ENCODE data around the gene FMOD.
A peak's percentile ranks its signal among the peaks of the same experiment; 100 is the strongest.

The FMOD gene

GRCh38 chr1:203308923-203309331 lies 42.0 kb downstream of the FMOD start:
- peaks cover 21% of the 10 kb centered on the region for H3K27me3 ChIP-seq (ENCODE audit: insufficient read depth, low read length, poor library complexity, severe bottlenecking)
- no peak for TF ChIP-seq EZH2phosphoT487 (IDR thresholded peaks at IDR 0.05; ENCODE audit: borderline replicate concordance)
- TF ChIP-seq CTCF (conservative IDR thresholded peaks at IDR 0.05; ENCODE audit: low read length): no peak
- H3K9me2 ChIP-seq (replicated peaks; ENCODE audit: low read depth, low read length): no peaks in the 10 kb centered on the region
- no peak overlapping the region for H2AFZ ChIP-seq (ENCODE audit: low read length)
- H3K9ac ChIP-seq (ENCODE audit: low read depth, low read length, poor library complexity, severe bottlenecking): peak overlapping the region; percentile 99
- peaks cover 47% of the 10 kb centered on the region for H3K36me3 ChIP-seq (ENCODE audit: insufficient read depth, low read length)
- no peaks in the 10 kb centered on the region for H3K9me3 ChIP-seq (ENCODE audit: insufficient read depth, low read depth, low read length)
- peaks cover 60% of the 10 kb centered on the region for H3K4me1 ChIP-seq (ENCODE audit: insufficient read depth, low read length, poor library complexity, severe bottlenecking)
- H3K79me2 ChIP-seq (ENCODE audit: insufficient read depth, low read length): peaks cover 81% of the 10 kb centered on the region
- peaks cover 8% of the 10 kb centered on the region for H3F3A ChIP-seq (ENCODE audit: low read depth)
- peaks cover 55% of the 10 kb centered on the region for H4K20me1 ChIP-seq (ENCODE audit: insufficient read depth, low read length, poor library complexity, severe bottlenecking)
- peak overlapping the region; percentile 84 for H3K4me2 ChIP-seq (ENCODE audit: low read depth, low read length, poor library complexity, severe bottlenecking)
- peak overlapping the region; percentile 98 for H3K4me3 ChIP-seq (ENCODE audit: low read length, poor library complexity, severe bottlenecking)

- Histone ChIP-seq H2AFZ (ENCODE audit: low read length) (no peak overlapping the region), H3K79me2 (ENCODE audit: insufficient read depth, low read length) (peaks cover 83% of the 10 kb centered on the region), H4K20me1 (ENCODE audit: insufficient read depth, low read length, poor library complexity, severe bottlenecking) (peaks cover 55% of the 10 kb centered on the region), H3K9me3 (ENCODE audit: insufficient read depth, low read depth, low read length) (no peaks in the 10 kb centered on the region), H3K4me2 (ENCODE audit: low read depth, low read length, poor library complexity, severe bottlenecking) (peak overlapping the region; percentile 84), H3K27me3 (ENCODE audit: insufficient read depth, low read length, poor library complexity, severe bottlenecking) (peaks cover 21% of the 10 kb centered on the region), H3K9ac (ENCODE audit: low read depth, low read length, poor library complexity, severe bottlenecking) (peak overlapping the region; percentile 99), H3F3A (ENCODE audit: low read depth) (peaks cover 5% of the 10 kb centered on the region), H3K4me3 (ENCODE audit: low read length, poor library complexity, severe bottlenecking) (peak overlapping the region; percentile 98), H3K36me3 (ENCODE audit: insufficient read depth, low read length) (peaks cover 47% of the 10 kb centered on the region), H3K4me1 (ENCODE audit: insufficient read depth, low read length, poor library complexity, severe bottlenecking) (peaks cover 61% of the 10 kb centered on the region), H3K9me2 (replicated peaks; ENCODE audit: low read depth, low read length) (no peaks in the 10 kb centered on the region)
- TF ChIP-seq CTCF (conservative IDR thresholded peaks at IDR 0.05; ENCODE audit: low read length) (no peak), EZH2phosphoT487 (IDR thresholded peaks at IDR 0.05; ENCODE audit: borderline replicate concordance) (no peak)
Measured at GRCh38 chr1:203308328-203308922, 42.5 kb downstream of the FMOD start.

GRCh38 chr1:203307641-203308126 lies 43.2 kb downstream of the FMOD start:
- peaks cover 83% of the 10 kb centered on the region for H3K79me2 ChIP-seq (ENCODE audit: insufficient read depth, low read length)
- peak overlapping the region; percentile 98 for H3K4me3 ChIP-seq (ENCODE audit: low read length, poor library complexity, severe bottlenecking)
- peak overlapping the region; percentile 84 for H3K4me2 ChIP-seq (ENCODE audit: low read depth, low read length, poor library complexity, severe bottlenecking)

More at GRCh38 chr1:203307641-203308126, 43.2 kb downstream of the FMOD start:
- no peaks in the 10 kb centered on the region for H3K9me2 ChIP-seq (replicated peaks; ENCODE audit: low read depth, low read length)
- no peaks in the 10 kb centered on the region for H3F3A ChIP-seq (ENCODE audit: low read depth)
- no peak overlapping the region for H2AFZ ChIP-seq (ENCODE audit: low read length)
- H3K9me3 ChIP-seq (ENCODE audit: insufficient read depth, low read depth, low read length): no peaks in the 10 kb centered on the region
- H4K20me1 ChIP-seq (ENCODE audit: insufficient read depth, low read length, poor library complexity, severe bottlenecking): peaks cover 55% of the 10 kb centered on the region
- peak overlapping the region; percentile 99 for H3K9ac ChIP-seq (ENCODE audit: low read depth, low read length, poor library complexity, severe bottlenecking)
- peaks cover 47% of the 10 kb centered on the region for H3K36me3 ChIP-seq (ENCODE audit: insufficient read depth, low read length)
- TF ChIP-seq EZH2phosphoT487 (IDR thresholded peaks at IDR 0.05; ENCODE audit: borderline replicate concordance) (no peak), CTCF (conservative IDR thresholded peaks at IDR 0.05; ENCODE audit: low read length) (no peak)
- H3K4me1 ChIP-seq (ENCODE audit: insufficient read depth, low read length, poor library complexity, severe bottlenecking): peaks cover 61% of the 10 kb centered on the region
- H3K27me3 ChIP-seq (ENCODE audit: insufficient read depth, low read length, poor library complexity, severe bottlenecking): peaks cover 21% of the 10 kb centered on the region

Data from Loucy (cell line).